Activated T-cell treated with anti-CD3 and anti-CD28 coated beads, Interleukin-2, amount 50 U/mL, for 72 hours (primary cell): ENCODE measurements around the gene ATP6V1G1. TPM values are rescaled to one million over a fixed set of nuclear protein-coding genes. Genes with fewer than 3 reads are reported as not detected.
A peak's percentile ranks its signal among the peaks of the same experiment; 100 is the strongest.

Experiments used
- ATAC-seq, 2 donors: fragments of 150-1000 bp; cut with Tn5 transposase; replicated peaks in 1 of 2; 2 replicates each; pipeline ENCODE4 v1.10.0; 2021; ENCODE audit warnings: moderate library complexity in 2 of 2, mild to moderate bottlenecking in 1 of 2
- DNase-seq, 2 donors: peaks; one replicate each; pipeline ENCODE4 v3.0.0; 2021 to 2022; ENCODE audit warnings: mixed read lengths in 1 of 2
- H3K27ac Mint-ChIP-seq: one replicate; pipeline ENCODE4 v1.8.0; 2022; ENCODE audit warnings: mild to moderate bottlenecking, moderate library complexity, mixed read lengths
- H3K27me3 Mint-ChIP-seq: one replicate; pipeline ENCODE4 v1.8.0; 2022; ENCODE audit warnings: low read depth, mixed read lengths
- H3K36me3 Mint-ChIP-seq, 2 donors: one replicate each; pipeline ENCODE4 v1.8.0; 2022; ENCODE audit warnings: mixed read lengths in 2 of 2, mild to moderate bottlenecking in 1 of 2; ENCODE audit not compliant: insufficient read depth in 2 of 2
- H3K4me1 Mint-ChIP-seq: one replicate; pipeline ENCODE4 v1.8.0; 2022; ENCODE audit warnings: low read depth, mixed read lengths
- H3K4me3 Mint-ChIP-seq, 2 donors: one replicate each; pipeline ENCODE4 v1.8.0; 2022; ENCODE audit warnings: mild to moderate bottlenecking in 2 of 2, mixed read lengths in 2 of 2, moderate library complexity in 2 of 2
- H3K9me3 Mint-ChIP-seq, 2 donors: one replicate each; pipeline ENCODE4 v1.8.0; 2022; ENCODE audit warnings: mixed read lengths in 2 of 2
- total RNA-seq, 2 donors: library from RNA; stranded (reverse); gene quantifications; one replicate each; pipeline ENCODE4 v1.2.3, GENCODE V29; 2022

ATP6V1G1 gene
- total RNA-seq, 2 donors from 2014 or later: 37.3 to 39.4 TPM

DNA sequence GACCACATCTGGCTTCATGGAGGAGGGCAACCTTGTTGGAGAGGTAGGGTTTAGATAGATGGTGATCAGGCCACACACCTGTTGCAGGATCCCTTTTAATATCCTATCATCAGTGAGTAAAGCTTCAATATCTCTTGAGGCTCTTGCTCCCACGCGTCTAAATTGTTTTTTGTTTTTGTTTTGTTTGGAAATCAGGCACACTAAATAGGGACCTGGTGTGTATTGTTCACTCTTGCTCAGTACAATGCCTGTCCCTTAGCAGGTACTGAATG, 20.9 kb downstream of the ATP6V1G1 start:
- Mint-ChIP-seq H3K4me1 (peaks cover 35% of the 10 kb centered on the region), H3K36me3 (peaks cover 1 to 5% of the 10 kb centered on the region in 2 donors), H3K9me3 (no peaks in the 10 kb centered on the region), H3K4me3 (no peak overlapping the region), H3K27me3 (no peaks in the 10 kb centered on the region), H3K27ac (no peak overlapping the region)
- DNase-seq (no peak), ATAC-seq (no peak)

DNA sequence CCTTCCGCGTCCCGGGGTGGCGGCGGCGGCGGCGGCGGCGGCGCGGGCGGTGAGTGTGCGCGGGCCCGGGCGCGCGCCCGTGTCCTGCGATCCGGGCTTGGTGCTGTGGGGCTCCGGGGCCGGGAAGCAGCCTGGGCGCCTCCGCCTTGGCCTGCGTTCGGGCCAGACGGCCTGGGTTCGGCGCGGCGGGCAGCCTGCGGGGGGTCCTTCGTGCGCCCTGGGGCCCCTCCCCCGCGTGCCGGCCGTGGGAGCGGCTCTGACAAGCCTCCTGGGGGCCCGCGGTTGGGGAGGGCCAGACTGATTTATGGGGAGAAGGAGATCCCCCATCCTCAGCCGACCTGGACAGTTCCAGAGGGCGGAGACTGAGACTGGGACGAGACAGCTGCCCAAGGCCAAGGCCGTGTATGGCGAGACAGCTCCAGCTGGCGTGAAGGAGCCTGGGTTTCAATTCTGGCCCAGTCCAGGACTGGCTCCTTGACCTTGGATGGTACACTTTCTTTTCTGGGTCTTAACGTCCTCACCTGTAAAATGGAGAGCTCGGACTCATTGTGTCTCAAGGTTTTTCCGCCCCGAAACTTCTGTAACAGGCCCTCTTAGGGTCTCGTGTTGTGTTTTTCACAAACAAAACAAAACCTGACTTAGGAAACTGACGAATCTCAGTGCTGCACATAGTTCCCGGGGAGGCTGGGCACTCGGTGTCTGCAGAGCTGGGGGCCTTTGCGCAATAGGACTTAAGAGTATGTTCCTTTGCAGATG, 24.1 kb downstream of the ATP6V1G1 start:
- Mint-ChIP-seq H3K4me1 (peaks cover 57% of the 10 kb centered on the region), H3K27me3 (no peaks in the 10 kb centered on the region)
- peak; percentile 11 to 55 for DNase-seq

DNA sequence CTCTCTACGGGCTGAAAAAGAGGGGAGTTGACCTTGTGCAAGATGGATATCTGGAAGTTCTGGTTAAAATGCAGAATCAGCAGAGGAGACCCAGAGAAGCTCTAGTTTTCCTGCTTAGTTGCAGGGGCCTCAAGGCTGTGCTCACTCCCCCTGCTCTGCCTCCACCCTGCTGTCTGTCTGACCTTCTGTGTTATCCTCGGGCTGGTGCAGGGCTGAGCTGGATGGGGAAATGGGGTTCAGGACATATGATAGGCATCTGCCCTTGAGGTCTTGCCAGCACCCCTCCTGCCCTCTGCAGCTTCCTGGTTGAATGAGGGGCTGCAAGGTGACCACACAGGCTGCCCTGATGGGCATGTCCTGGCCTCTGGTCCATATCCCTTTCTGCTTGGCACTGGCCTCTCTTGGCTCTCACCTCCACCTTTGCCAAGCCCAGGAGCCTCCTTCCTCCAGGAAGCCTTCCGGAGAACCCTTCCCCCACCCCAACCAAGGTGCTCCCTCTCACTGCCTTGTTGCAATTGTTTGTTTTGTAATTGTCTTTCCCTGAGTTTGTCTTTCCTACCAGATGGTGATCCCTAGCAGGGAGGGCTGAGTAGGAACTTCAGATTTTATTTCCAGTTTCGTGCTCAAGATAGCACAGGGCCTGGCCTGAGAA, 24.8 kb downstream of the ATP6V1G1 start:
- Mint-ChIP-seq H3K9me3 (peaks cover 0 to 1% of the 10 kb centered on the region in 2 donors), H3K4me3 (peak overlapping the region; percentile 91 to 92), H3K27me3 (no peaks in the 10 kb centered on the region), H3K27ac (peak overlapping the region; percentile 94), H3K4me1 (peaks cover 64% of the 10 kb centered on the region), H3K36me3 (peaks cover 1 to 10% of the 10 kb centered on the region in 2 donors)
- DNase-seq (no peak), ATAC-seq (no peak)

More for the DNA sequence above, 24.1 kb downstream of the ATP6V1G1 start:
- Mint-ChIP-seq H3K27ac (peak overlapping the region; percentile 94), H3K9me3 (peaks cover 0 to 1% of the 10 kb centered on the region in 2 donors), H3K4me3 (peak overlapping the region; percentile 91 to 92), H3K36me3 (peaks cover 1 to 11% of the 10 kb centered on the region in 2 donors)
- ATAC-seq: peak; percentile 65 to 71

DNA sequence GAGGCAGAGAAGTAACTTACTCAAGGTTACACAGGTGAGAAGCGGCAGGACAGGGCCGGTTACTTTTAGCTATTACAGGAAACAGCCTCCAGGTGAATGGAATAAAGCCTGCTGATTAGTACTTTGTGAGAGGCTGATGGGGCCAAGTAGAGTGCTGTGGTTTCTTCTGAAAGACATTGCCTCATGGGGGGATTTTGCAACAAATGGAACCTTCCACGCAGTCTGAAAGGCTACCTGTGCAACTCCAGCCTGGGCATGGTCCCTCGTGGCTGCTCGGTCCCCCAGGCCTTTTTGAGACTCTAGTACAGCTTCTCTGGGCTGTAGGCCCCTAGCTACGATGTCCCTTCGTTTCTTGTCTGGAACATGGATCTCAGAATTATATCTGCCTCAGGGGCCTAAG, 25.5 kb downstream of the ATP6V1G1 start:
- ATAC-seq: no peak
- Mint-ChIP-seq H3K4me3 (peak overlapping the region; percentile 91 to 92), H3K27me3 (no peaks in the 10 kb centered on the region), H3K4me1 (peaks cover 64% of the 10 kb centered on the region), H3K9me3 (peaks cover 0 to 1% of the 10 kb centered on the region in 2 donors), H3K36me3 (peaks cover 1 to 10% of the 10 kb centered on the region in 2 donors), H3K27ac (peak overlapping the region; percentile 94)
- DNase-seq: peak in 1 of 2 donors; percentile 6

DNA sequence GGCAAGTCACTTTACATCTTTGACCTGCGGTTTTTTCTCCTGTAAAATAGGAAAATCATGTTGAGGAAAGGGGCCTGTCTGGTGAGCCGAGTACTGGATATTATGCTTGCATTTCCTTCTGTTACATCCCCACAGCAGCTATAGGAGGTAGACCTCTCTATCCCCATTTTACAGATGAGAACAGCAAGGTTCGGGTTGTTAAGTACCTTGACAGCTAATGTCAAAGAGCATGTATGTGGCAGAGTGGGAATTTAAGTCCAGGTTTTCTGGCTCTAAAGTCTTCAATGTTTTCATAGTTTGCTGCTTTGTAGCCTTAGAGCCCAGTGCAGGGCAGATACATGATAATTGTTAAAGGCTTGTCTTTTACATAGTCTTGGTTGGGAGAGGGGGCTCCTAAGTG, 26.4 kb downstream of the ATP6V1G1 start:
- peaks cover 64% of the 10 kb centered on the region for H3K4me1 Mint-ChIP-seq
- ATAC-seq (no peak), DNase-seq (no peak)
- no peaks in the 10 kb centered on the region for H3K27me3 Mint-ChIP-seq
- H3K9me3 Mint-ChIP-seq: peaks cover 0 to 1% of the 10 kb centered on the region in 2 donors
- peak overlapping the region; percentile 91 to 92 for H3K4me3 Mint-ChIP-seq
- no peak overlapping the region for H3K27ac Mint-ChIP-seq
- peaks cover 1 to 15% of the 10 kb centered on the region in 2 donors for H3K36me3 Mint-ChIP-seq

DNA sequence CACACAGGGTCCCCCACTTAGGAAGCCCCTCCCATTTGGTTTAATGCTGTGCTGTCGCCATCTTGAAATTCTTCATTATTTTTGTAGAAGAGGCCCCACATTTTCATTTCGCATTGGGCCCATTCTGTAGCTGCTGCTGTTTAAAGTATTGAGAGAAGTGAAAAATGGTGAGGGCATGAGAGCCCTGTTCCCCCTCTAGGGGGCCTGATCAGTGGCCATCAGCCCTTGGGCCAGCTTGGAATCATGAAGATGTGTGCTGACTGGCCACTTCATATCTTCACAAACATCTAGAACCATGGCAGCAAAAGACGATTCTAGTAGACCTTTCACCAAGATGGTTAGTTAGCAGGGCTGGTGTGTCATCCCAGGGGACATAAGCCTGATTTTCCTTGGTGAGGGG, 26.8 kb downstream of the ATP6V1G1 start:
- ATAC-seq (no peak), DNase-seq (no peak)
- H3K27me3 Mint-ChIP-seq: no peaks in the 10 kb centered on the region
- H3K36me3 Mint-ChIP-seq: peaks cover 0 to 15% of the 10 kb centered on the region in 2 donors
- no peak overlapping the region for H3K27ac Mint-ChIP-seq
- H3K4me3 Mint-ChIP-seq: peak overlapping the region in 1 of 2 donors; percentile 12
- peaks cover 0 to 1% of the 10 kb centered on the region in 2 donors for H3K9me3 Mint-ChIP-seq
- H3K4me1 Mint-ChIP-seq: peaks cover 60% of the 10 kb centered on the region

DNA sequence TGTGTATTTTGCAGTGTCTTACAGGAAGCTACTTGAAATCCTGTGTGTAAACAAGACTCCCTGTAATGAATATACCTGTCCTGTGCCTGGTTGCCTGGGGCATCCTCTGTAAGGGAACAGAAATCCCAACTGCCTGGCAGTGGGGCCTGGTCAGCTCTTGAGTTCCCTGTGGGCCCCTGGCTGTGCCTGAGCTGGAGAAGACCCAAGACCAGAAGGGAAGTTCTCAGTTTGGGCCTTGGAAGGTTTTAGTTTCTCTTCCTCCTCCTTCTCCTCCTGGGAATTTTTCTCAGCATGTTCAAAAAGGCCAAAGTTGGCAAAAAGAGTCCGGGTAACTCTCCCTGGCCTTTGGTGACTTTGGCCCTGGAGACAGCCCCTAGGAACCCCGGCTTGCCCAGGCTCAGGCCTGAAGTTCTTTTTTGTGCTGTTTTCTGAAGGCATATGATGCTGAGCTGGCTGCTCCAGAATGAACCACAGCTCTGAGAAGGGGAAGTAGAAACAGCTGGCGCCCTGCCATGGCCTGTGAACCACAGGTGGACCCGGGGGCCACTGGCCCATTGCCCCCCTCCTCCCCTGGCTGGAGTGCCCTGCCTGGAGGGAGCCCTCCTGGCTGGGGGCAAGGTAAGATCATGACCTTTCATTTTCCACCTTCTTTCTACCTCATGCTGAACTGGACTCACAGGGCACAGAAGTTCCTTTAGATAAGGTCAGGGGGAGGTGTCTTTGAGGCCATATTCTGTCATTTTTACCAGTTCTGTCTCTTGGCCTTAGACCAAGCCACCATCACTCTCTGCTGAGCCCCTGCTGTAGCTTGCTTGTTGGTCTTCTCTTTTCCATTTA, 29.3 kb downstream of the ATP6V1G1 start:
- peaks cover 51% of the 10 kb centered on the region for H3K4me1 Mint-ChIP-seq
- peaks cover 7 to 26% of the 10 kb centered on the region in 2 donors for H3K36me3 Mint-ChIP-seq
- peak overlapping the region; percentile 8 to 49 for H3K4me3 Mint-ChIP-seq
- H3K27me3 Mint-ChIP-seq: no peaks in the 10 kb centered on the region
- peak overlapping the region; percentile 94 for H3K27ac Mint-ChIP-seq
- DNase-seq (no peak), ATAC-seq (peak in 1 of 2 donors; percentile 29)
- H3K9me3 Mint-ChIP-seq: peaks cover 0 to 1% of the 10 kb centered on the region in 2 donors

DNA sequence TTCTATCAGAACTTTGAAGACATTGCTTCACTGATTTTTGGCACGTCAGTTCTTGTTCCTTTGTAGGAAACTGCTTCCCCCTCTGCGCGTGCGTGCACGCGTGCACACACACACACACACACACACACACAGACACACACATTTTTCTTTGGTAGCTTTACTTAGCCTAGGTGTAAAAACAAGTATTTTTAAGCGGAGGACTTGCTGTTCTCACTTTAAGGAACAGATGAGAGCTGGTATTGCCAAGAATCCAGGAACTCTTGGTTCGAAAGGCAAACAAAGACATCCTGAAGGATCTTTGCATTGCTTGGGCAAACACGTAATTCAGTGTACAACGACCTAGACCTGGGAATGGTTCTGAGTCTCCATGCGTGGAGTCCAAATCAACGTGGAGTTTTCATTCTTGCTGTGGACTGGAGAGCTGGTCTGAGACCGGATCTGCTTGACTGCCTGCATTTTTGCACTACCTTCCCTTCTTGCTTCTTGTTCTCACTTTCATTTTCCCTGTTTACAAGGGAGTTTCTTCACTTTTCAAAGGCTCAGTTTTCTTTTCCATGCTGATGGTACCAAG, 31.7 kb downstream of the ATP6V1G1 start:
- Mint-ChIP-seq H3K36me3 (peaks cover 8 to 27% of the 10 kb centered on the region in 2 donors), H3K4me1 (peaks cover 31% of the 10 kb centered on the region), H3K27me3 (no peaks in the 10 kb centered on the region), H3K27ac (peak overlapping the region; percentile 69), H3K9me3 (peaks cover 0 to 1% of the 10 kb centered on the region in 2 donors), H3K4me3 (peak overlapping the region; percentile 63 to 70)
- ATAC-seq (no peak), DNase-seq (no peak)

DNA sequence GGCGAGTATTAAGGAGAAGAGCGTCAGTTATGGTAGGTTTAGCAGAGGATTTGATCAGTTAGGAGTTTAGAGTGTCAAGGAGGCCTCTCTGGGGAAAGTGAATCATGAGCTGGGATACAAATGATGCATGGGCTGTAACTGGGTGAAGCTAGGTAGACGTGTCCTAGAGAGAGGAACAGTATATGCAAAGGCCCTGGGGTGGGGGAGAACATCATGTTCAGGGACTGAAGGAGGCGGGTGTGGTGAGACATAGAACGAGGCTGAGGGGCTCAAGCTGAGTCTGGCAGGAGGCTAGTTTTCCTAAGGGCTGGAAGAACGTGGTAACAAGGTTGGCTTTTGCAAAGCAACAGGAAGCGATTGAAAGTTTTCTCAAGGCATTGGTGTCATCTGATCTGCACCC, 34.0 kb downstream of the ATP6V1G1 start:
- Mint-ChIP-seq H3K36me3 (peaks cover 12 to 22% of the 10 kb centered on the region in 2 donors), H3K4me3 (no peak overlapping the region), H3K27ac (peak overlapping the region; percentile 44), H3K4me1 (peaks cover 16% of the 10 kb centered on the region), H3K9me3 (no peaks in the 10 kb centered on the region), H3K27me3 (no peaks in the 10 kb centered on the region)
- ATAC-seq: no peak
- DNase-seq: no peak

DNA sequence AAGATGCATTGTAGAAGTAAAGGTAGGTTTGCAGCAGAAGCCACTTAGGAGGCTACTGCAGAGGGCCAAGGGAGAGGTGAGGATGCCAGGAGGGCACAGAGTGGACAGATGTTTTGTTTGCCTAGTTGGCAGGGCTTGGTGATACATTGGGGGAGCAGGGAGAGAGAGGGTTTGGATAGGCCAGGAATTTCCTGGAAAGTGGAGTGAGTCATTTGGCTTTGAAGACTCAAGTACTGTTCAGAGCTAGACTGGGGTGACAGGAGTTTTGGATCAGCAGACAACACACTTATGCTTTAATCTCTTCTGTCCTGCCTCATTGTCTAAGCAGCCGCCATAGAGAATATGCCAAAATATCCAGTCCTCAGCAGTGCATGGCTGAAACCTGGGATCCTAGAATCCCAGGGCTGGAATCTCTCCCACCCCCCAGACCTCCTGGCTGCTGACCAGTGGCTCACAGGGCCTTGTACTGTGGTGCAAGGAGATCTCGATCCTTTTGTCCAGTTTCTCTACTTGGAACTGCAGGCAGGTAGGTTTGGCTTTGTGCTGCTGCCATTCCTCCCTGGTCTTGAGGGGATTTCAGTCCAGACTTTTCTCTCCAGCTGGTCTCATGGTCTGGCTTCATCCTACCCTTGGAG, 34.5 kb downstream of the ATP6V1G1 start:
- Mint-ChIP-seq H3K27ac (no peak overlapping the region), H3K4me3 (no peak overlapping the region), H3K27me3 (no peaks in the 10 kb centered on the region), H3K4me1 (peaks cover 11% of the 10 kb centered on the region), H3K9me3 (no peaks in the 10 kb centered on the region), H3K36me3 (peaks cover 12 to 25% of the 10 kb centered on the region in 2 donors)
- ATAC-seq (no peak), DNase-seq (no peak)

DNA sequence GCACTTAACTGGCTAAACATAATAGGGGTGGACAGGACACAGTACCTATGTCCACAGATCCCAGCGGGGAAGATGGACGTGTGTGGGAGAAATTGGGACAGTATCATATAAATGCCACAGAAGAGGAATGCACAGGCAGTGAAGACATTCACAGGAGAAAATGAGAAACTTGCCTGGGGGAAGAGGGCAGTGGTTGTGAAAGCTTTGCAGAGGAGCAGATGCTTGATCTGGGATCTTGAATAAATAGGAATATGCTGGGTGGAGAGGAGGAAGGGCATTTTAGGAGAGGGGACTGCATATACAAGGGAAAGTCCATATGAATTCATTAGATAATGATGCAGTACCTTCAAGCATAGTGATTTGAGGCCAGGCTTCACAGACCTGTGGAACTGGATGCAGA, 37.1 kb downstream of the ATP6V1G1 start:
- H3K27me3 Mint-ChIP-seq: no peaks in the 10 kb centered on the region
- H3K36me3 Mint-ChIP-seq: peaks cover 12 to 20% of the 10 kb centered on the region in 2 donors
- no peak overlapping the region for H3K4me3 Mint-ChIP-seq
- DNase-seq (no peak), ATAC-seq (no peak)
- peaks cover 9% of the 10 kb centered on the region for H3K4me1 Mint-ChIP-seq
- no peaks in the 10 kb centered on the region for H3K9me3 Mint-ChIP-seq
- H3K27ac Mint-ChIP-seq: no peak overlapping the region

DNA sequence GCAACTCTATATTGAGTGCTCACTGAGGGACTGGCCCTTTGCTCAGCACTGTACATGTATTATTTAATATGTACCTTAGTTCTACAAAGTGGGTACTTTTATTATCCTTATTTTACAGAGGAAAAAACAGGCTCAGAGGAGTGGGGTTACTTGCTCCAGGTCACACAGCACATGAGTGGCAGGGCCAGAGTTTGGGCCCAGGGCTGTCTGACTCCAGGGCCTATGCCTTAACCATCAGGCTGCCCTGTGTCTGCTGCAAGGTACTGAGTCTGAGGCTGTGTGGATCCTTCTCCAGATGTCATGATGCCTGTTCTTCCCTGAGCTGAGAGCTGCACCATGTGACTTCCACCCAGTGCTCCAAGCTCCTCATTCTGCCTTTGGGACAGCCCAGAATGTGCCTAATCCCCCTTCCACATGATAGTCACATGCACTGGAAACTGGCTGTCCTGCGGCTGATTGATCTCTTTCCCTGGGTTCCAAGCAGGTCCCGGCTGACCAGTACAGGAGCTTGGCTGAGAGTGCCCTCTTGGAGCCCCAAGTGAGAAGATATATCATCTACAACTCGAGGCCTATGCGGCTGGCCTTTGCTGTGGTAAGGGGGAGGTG, 38.9 kb downstream of the ATP6V1G1 start:
- no peaks in the 10 kb centered on the region for H3K27me3 Mint-ChIP-seq
- DNase-seq: no peak
- peaks cover 4% of the 10 kb centered on the region for H3K4me1 Mint-ChIP-seq
- H3K4me3 Mint-ChIP-seq: no peak overlapping the region
- ATAC-seq: no peak
- no peaks in the 10 kb centered on the region for H3K9me3 Mint-ChIP-seq
- no peak overlapping the region for H3K27ac Mint-ChIP-seq
- peaks cover 8 to 15% of the 10 kb centered on the region in 2 donors for H3K36me3 Mint-ChIP-seq
